A549 (cell line): Measurements from ENCODE around the gene CCDC106. TPM values are rescaled to one million over a fixed set of nuclear protein-coding genes. Genes with fewer than 3 reads are reported as not detected.

Experiments used
- ATAC-seq, 2 experiments: fragments of 200-7000 bp in 1 of 2; fragments of >200 bp in 1 of 2; cut with Nextera tagmentation in 1 of 2; cut with Tn5 transposase in 1 of 2; 3 replicates each; pipeline versions ENCODE4 v1.8.0 to v1.9.1; 2018 to 2020; ENCODE audit warnings: mild to moderate bottlenecking in 1 of 2, moderate library complexity in 1 of 2
- CTCF ChIA-PET: fragments of 300-600 bp; sonication (Branson Sonifier 250); formaldehyde crosslinking; extraction: SDS; loops from one replicate; lab custom pipeline; 2021; ENCODE audit warnings: antibody characterized with exemption, inconsistent platforms; lab: Yijun Ruan, JAX
- POLR2A ChIA-PET: fragments of 350-600 bp; formaldehyde crosslinking; extraction: SDS; loops from one replicate; lab custom pipeline; 2021; ENCODE audit warnings: antibody characterized with exemption, inconsistent platforms; lab: Yijun Ruan, JAX
- DNase-seq, 2 experiments: peaks; one replicate each; pipeline versions ENCODE4 v3.0.0 to v3.0.0-alpha.2; 2011 to 2016; ENCODE audit warnings: low read depth in 1 of 2, low spot score in 1 of 2
- FAIRE-seq: peaks from 2 replicates; lab custom pipeline; 2011; peaks lifted over from hg19 to GRCh38; lab: Jason Lieb, UNC
- H3K27ac ChIP-seq, 2 experiments: fragments of >200 bp; sonication (Bioruptor Twin); formaldehyde crosslinking; 3 replicates each; pipeline ENCODE4 v1.5.1; 2016 to 2017
- H3K4me1 ChIP-seq: fragments of >200 bp; sonication (Bioruptor Twin); formaldehyde crosslinking; 3 replicates; pipeline ENCODE4 v1.6.1; 2016
- H3K4me2 ChIP-seq: fragments of >200 bp; sonication (Bioruptor Twin); formaldehyde crosslinking; 3 replicates; pipeline ENCODE4 v1.6.1; 2016
- H3K4me3 ChIP-seq: fragments of >200 bp; sonication (Bioruptor Twin); formaldehyde crosslinking; 3 replicates; pipeline ENCODE4 v1.5.1; 2016
- H3K9me3 ChIP-seq: fragments of >200 bp; sonication (Bioruptor Twin); formaldehyde crosslinking; 3 replicates; pipeline ENCODE4 v1.6.1; 2016
- CHD4 ChIP-seq: fragments of 200-600 bp; sonication (generic); IDR thresholded peaks from 2 replicates; pipeline ENCODE4 v1.6.1; 2016; ENCODE audit warnings: antibody characterized with exemption, mild to moderate bottlenecking, borderline replicate concordance
- EHF ChIP-seq: fragments of 250-450 bp; sonication (Bioruptor Pico); IDR thresholded peaks from 2 replicates; pipeline ENCODE4 v1.5.0; 2020; ENCODE audit warnings: mild to moderate bottlenecking
- FOXS1 ChIP-seq: fragments of 250-450 bp; sonication (Bioruptor Pico); IDR thresholded peaks from 2 replicates; pipeline ENCODE4 v1.5.0; 2020; ENCODE audit warnings: mild to moderate bottlenecking, moderate library complexity
- GATA3 ChIP-seq: IDR thresholded peaks from 2 replicates; pipeline ENCODE4 v1.6.1; 2012; ENCODE audit warnings: borderline replicate concordance
- HDAC2 ChIP-seq: fragments of 200-600 bp; sonication (generic); IDR thresholded peaks from 2 replicates; pipeline ENCODE4 v1.6.1; 2016
- HEYL ChIP-seq: fragments of 250-450 bp; sonication (Bioruptor Pico); IDR thresholded peaks from 2 replicates; pipeline ENCODE4 v1.8.0; 2021; ENCODE audit warnings: mild to moderate bottlenecking, moderate library complexity
- HOXB5 ChIP-seq: fragments of 250-450 bp; sonication (Bioruptor Pico); IDR thresholded peaks from 2 replicates; pipeline ENCODE4 v1.5.0; 2020; ENCODE audit warnings: mild to moderate bottlenecking, moderate library complexity
- JUN ChIP-seq, 2 experiments: fragments of >200 bp; sonication (Bioruptor Twin); formaldehyde crosslinking; IDR thresholded peaks; 2 replicates in 1 of 2; 3 replicates in 1 of 2; pipeline ENCODE4 v1.6.1; 2016 to 2017
- JUNB ChIP-seq: fragments of >200 bp; sonication (Bioruptor Twin); formaldehyde crosslinking; IDR thresholded peaks from 2 replicates; pipeline ENCODE4 v1.6.1; 2016
- MAZ ChIP-seq: fragments of 150-350 bp; IDR thresholded peaks from 2 replicates; pipeline ENCODE4 v1.6.1; 2014; ENCODE audit warnings: antibody characterized with exemption, low read depth, low read length, borderline replicate concordance
- MYC ChIP-seq: IDR thresholded peaks from 2 replicates; pipeline ENCODE4 v1.6.1; 2012; ENCODE audit warnings: mild to moderate bottlenecking, inconsistent platforms, low read length, improper control_type of control experiment, borderline replicate concordance
- NFE2L2 ChIP-seq: fragments of 150-350 bp; conservative IDR thresholded peaks from 2 replicates; pipeline ENCODE4 v1.6.1; 2014; ENCODE audit warnings: low read length
- PHF8 ChIP-seq: fragments of 200-600 bp; sonication (generic); IDR thresholded peaks from 2 replicates; pipeline ENCODE4 v1.6.1; 2016; ENCODE audit warnings: low read depth, mild to moderate bottlenecking, antibody characterized with exemption, moderate library complexity, borderline replicate concordance
- RAD21 ChIP-seq, 2 experiments: fragments of >200 bp in 1 of 2; sonication (Bioruptor Twin) in 1 of 2; formaldehyde crosslinking in 1 of 2; IDR thresholded peaks in 1 of 2; conservative IDR thresholded peaks in 1 of 2; 2 replicates in 1 of 2; 3 replicates in 1 of 2; pipeline ENCODE4 v1.6.1; 2012 to 2018; ENCODE audit warnings: inconsistent platforms in 1 of 2
- RCOR1 ChIP-seq: fragments of 150-350 bp; IDR thresholded peaks from 2 replicates; pipeline ENCODE4 v1.6.1; 2014; ENCODE audit warnings: antibody characterized with exemption, low read length, low read depth
- TP53 ChIP-seq: fragments of 250-450 bp; sonication (Bioruptor Pico); IDR thresholded peaks from 2 replicates; pipeline ENCODE4 v1.5.0; 2021; ENCODE audit warnings: mild to moderate bottlenecking, moderate library complexity
- ZNF302 ChIP-seq: fragments of 250-450 bp; sonication (Bioruptor Pico); IDR thresholded peaks from 2 replicates; pipeline ENCODE4 v1.9.0; 2021; ENCODE audit warnings: inconsistent platforms, mild to moderate bottlenecking, moderate library complexity
- WGBS: methylation state at CpG from one replicate; pipeline ENCODE4 v1.1.6; 2017; ENCODE audit errors: missing lambda C conversion rate; 5-methylcytosine and 5-hydroxymethylcytosine counted together
- polyA plus RNA-seq, 4 experiments: library from polyadenylated mRNA; depleted of rRNA in 3 of 4; stranded (reverse); fragments of >200 nt; fragmentation: RNase III in 1 of 4; extraction: RNeasy Plus Mini Kit Qiagen cat#74134 plus additional on column Dnase treatment in 1 of 4; gene quantifications; 2 replicates in 3 of 4; 3 replicates in 1 of 4; pipeline ENCODE4 v1.2.3, GENCODE V29; 2011 to 2017
- TF ChIP-seq, protein P1 (sequence below): fragments of 450-650 bp; IDR thresholded peaks from 2 replicates; pipeline ENCODE4 v1.6.1; 2014; ENCODE audit warnings: antibody characterized with exemption
- TF ChIP-seq, protein P2 (sequence below): IDR thresholded peaks from 2 replicates; pipeline ENCODE4 v1.6.1; 2012
- TF ChIP-seq, protein P3 (sequence below): IDR thresholded peaks from 2 replicates; pipeline ENCODE4 v1.6.1; 2012
- TF ChIP-seq, protein P4 (sequence below): fragments of 200-600 bp; sonication (generic); IDR thresholded peaks from 2 replicates; pipeline ENCODE4 v1.6.1; 2016; ENCODE audit warnings: antibody characterized with exemption, mild to moderate bottlenecking, moderate library complexity
- TF ChIP-seq, protein P5 (sequence below): fragments of >200 bp; sonication (Bioruptor Twin); formaldehyde crosslinking; IDR thresholded peaks from 2 replicates; pipeline ENCODE4 v1.6.1; 2016
- TF ChIP-seq, protein P6 (sequence below): fragments of 150-350 bp; IDR thresholded peaks from 2 replicates; pipeline ENCODE4 v1.6.1; 2014; ENCODE audit warnings: low read depth, mild to moderate bottlenecking, low read length
- TF ChIP-seq, protein P7 (sequence below): fragments of 250-450 bp; sonication (Bioruptor Pico); IDR thresholded peaks from 2 replicates; pipeline ENCODE4 v1.5.0; 2020; ENCODE audit warnings: low read depth, mild to moderate bottlenecking, moderate library complexity

CCDC106 gene
- polyA plus RNA-seq, 2 of the 4 experiments (the other 2 are of a cell fraction) = 5.2 to 17.6 TPM

DNA sequence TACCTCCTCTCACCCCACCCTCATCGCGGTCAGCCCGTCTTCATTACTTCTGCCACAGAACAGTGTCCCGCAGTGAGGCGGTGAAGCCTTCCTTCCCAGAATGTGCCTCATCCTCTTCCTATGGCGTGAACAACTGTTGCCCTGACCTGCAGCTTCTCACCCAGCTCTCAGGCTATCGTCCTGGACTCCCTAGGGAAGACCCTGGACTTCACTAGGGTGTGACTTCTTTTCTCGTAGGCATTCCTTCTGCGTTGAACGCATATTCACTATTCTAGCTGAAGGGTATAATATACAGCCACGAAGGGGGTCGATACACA lies 41.6 kb upstream of the CCDC106 start:
- no peak for FAIRE-seq
- no peak for DNase-seq

DNA sequence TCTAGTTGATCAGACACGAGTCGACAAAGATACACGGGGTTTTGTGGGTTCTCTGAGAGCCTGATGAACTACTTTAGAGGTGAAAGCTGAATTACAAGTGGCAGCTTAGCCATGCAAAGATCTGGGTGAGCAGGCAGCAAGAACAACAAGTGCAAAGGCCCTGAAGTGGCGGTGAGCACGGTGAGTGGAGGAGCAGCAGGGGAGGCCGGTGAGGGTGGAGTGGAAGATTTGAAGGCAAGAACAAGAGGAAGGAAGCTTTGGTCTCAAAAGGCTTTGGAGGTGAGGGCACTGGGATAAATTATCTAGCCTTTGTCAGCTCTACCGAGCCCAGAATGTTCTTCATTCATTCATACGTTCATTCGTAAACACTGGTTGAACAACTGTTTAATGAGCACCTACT lies 41.2 kb upstream of the CCDC106 start:
- POLR2A ChIA-PET = interaction anchor here (0.9 to 3.2 kb wide), 8 partner anchors 10 to 267 kb away, joined by 3 to 33 read pairs (median 6); partner anchors contain the start of genes KMT5C, NAT14, ZNF579 and ZNF784
- H3K4me1 ChIP-seq = peaks cover 14% of the 10 kb centered on the region
- ATAC-seq (no peak), FAIRE-seq (no peak), DNase-seq (no peak)
- peak overlapping the region; percentile 82 for H3K4me3 ChIP-seq
- H3K27ac ChIP-seq = peak overlapping the region in 1 of 2 experiments; percentile 95; a peak in 4 of 6 replicates
- peak overlapping the region; percentile 86 for H3K4me2 ChIP-seq
- no peaks in the 10 kb centered on the region for H3K9me3 ChIP-seq
- CTCF ChIA-PET = interaction anchor here (0.6 to 16.7 kb wide), 46 partner anchors 8 to 543 kb away, joined by 3 to 348 read pairs (median 7); partner anchors contain the start of genes NAT14, ZNF579 and ZNF784
- TF ChIP-seq, protein P1, sequence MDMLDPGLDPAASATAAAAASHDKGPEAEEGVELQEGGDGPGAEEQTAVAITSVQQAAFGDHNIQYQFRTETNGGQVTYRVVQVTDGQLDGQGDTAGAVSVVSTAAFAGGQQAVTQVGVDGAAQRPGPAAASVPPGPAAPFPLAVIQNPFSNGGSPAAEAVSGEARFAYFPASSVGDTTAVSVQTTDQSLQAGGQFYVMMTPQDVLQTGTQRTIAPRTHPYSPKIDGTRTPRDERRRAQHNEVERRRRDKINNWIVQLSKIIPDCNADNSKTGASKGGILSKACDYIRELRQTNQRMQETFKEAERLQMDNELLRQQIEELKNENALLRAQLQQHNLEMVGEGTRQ = no peak
- TF ChIP-seq PHF8 (no peak), RCOR1 (no peak), JUNB (no peak), HEYL (no peak), TP53 (CRISPR knock-in tag) (no peak)
- TF ChIP-seq, protein P2, sequence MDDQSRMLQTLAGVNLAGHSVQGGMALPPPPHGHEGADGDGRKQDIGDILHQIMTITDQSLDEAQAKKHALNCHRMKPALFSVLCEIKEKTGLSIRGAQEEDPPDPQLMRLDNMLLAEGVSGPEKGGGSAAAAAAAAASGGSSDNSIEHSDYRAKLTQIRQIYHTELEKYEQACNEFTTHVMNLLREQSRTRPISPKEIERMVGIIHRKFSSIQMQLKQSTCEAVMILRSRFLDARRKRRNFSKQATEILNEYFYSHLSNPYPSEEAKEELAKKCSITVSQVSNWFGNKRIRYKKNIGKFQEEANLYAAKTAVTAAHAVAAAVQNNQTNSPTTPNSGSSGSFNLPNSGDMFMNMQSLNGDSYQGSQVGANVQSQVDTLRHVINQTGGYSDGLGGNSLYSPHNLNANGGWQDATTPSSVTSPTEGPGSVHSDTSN = no peak
- TF ChIP-seq, protein P3, sequence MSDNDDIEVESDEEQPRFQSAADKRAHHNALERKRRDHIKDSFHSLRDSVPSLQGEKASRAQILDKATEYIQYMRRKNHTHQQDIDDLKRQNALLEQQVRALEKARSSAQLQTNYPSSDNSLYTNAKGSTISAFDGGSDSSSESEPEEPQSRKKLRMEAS = no peak
- 77% methylated on average over 9 of the region's 9 CpGs for WGBS

More for the DNA sequence above, 41.6 kb upstream of the CCDC106 start:
- ChIA-PET CTCF (interaction anchor here (0.6 to 16.7 kb wide), 47 partner anchors 9 to 542 kb away, joined by 3 to 348 read pairs (median 7); partner anchors contain the start of genes NAT14, ZNF579 and ZNF784), POLR2A (interaction anchor here (0.6 to 3.2 kb wide), 13 partner anchors 10 to 267 kb away, joined by 3 to 33 read pairs (median 5); partner anchors contain the start of genes KMT5C, NAT14, UBE2S and ZNF579)
- H3K27ac ChIP-seq = peak overlapping the region; percentile 94 to 95
- H3K4me3 ChIP-seq = peak overlapping the region; percentile 82
- no peak for TF ChIP-seq HEYL
- no peak for TF ChIP-seq JUN (IDR thresholded peaks at IDR 0.05)
- no peak for TF ChIP-seq HOXB5
- no peak for TF ChIP-seq FOXS1
- TF ChIP-seq, protein P4, sequence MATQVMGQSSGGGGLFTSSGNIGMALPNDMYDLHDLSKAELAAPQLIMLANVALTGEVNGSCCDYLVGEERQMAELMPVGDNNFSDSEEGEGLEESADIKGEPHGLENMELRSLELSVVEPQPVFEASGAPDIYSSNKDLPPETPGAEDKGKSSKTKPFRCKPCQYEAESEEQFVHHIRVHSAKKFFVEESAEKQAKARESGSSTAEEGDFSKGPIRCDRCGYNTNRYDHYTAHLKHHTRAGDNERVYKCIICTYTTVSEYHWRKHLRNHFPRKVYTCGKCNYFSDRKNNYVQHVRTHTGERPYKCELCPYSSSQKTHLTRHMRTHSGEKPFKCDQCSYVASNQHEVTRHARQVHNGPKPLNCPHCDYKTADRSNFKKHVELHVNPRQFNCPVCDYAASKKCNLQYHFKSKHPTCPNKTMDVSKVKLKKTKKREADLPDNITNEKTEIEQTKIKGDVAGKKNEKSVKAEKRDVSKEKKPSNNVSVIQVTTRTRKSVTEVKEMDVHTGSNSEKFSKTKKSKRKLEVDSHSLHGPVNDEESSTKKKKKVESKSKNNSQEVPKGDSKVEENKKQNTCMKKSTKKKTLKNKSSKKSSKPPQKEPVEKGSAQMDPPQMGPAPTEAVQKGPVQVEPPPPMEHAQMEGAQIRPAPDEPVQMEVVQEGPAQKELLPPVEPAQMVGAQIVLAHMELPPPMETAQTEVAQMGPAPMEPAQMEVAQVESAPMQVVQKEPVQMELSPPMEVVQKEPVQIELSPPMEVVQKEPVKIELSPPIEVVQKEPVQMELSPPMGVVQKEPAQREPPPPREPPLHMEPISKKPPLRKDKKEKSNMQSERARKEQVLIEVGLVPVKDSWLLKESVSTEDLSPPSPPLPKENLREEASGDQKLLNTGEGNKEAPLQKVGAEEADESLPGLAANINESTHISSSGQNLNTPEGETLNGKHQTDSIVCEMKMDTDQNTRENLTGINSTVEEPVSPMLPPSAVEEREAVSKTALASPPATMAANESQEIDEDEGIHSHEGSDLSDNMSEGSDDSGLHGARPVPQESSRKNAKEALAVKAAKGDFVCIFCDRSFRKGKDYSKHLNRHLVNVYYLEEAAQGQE = no peak
- TF ChIP-seq EHF (CRISPR knock-in tag) = no peak
- TF ChIP-seq, protein P5, sequence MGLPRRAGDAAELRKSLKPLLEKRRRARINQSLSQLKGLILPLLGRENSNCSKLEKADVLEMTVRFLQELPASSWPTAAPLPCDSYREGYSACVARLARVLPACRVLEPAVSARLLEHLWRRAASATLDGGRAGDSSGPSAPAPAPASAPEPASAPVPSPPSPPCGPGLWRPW = no peak
- TF ChIP-seq NFE2L2 = no peak
- no peak for TF ChIP-seq CHD4
- no peak for TF ChIP-seq ZNF302 (CRISPR knock-in tag)
- TF ChIP-seq RAD21 (conservative IDR thresholded peaks at IDR 0.05 in 1 of 2, IDR thresholded peaks at IDR 0.05 in 1 of 2) = no peak
- TF ChIP-seq MAZ = no peak
- no peak for TF ChIP-seq MYC
- TF ChIP-seq, protein P6, sequence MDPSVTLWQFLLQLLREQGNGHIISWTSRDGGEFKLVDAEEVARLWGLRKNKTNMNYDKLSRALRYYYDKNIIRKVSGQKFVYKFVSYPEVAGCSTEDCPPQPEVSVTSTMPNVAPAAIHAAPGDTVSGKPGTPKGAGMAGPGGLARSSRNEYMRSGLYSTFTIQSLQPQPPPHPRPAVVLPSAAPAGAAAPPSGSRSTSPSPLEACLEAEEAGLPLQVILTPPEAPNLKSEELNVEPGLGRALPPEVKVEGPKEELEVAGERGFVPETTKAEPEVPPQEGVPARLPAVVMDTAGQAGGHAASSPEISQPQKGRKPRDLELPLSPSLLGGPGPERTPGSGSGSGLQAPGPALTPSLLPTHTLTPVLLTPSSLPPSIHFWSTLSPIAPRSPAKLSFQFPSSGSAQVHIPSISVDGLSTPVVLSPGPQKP = no peak
- TF ChIP-seq PHF8 = no peak
- no peak for TF ChIP-seq GATA3
- TF ChIP-seq, protein P7, sequence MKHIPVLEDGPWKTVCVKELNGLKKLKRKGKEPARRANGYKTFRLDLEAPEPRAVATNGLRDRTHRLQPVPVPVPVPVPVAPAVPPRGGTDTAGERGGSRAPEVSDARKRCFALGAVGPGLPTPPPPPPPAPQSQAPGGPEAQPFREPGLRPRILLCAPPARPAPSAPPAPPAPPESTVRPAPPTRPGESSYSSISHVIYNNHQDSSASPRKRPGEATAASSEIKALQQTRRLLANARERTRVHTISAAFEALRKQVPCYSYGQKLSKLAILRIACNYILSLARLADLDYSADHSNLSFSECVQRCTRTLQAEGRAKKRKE (CRISPR knock-in tag) = no peak
- TF ChIP-seq, protein P1 = no peak
- TF ChIP-seq HDAC2 = no peak
- no peaks in the 10 kb centered on the region for H3K9me3 ChIP-seq
- 24% methylated on average over 12 of the region's 12 CpGs for WGBS
- H3K4me2 ChIP-seq = peak overlapping the region; percentile 86
- H3K4me1 ChIP-seq = peaks cover 17% of the 10 kb centered on the region
- peak in 1 of 2 experiments; percentile 1; a peak in 3 of 6 replicates for ATAC-seq
